Smooth muscle cell (in vitro differentiated cells): Measurements from ENCODE around the gene CHD9NB. TPM values are rescaled to one million over a fixed set of nuclear protein-coding genes. Genes with fewer than 3 reads are reported as not detected.

ENCODE experiments used
- DNase-seq: peaks from one replicate; lab custom pipeline; 2025; ENCODE audit not compliant: unreplicated experiment; lab: John Stamatoyannopoulos, UW
- H2AFZ ChIP-seq: fragments of 200-600 bp; sonication (generic); 2 replicates; pipeline ENCODE4 v1.6.0; 2016; ENCODE audit warnings: antibody characterized with exemption, low read depth, mild to moderate bottlenecking
- H3F3A ChIP-seq: fragments of 200-600 bp; sonication (generic); 2 replicates; pipeline ENCODE4 v1.6.0; 2017; ENCODE audit warnings: antibody characterized with exemption, low read depth
- H3K27ac ChIP-seq: fragments of 200-600 bp; sonication (generic); 2 replicates; pipeline ENCODE4 v1.5.1; 2016; ENCODE audit warnings: low read depth, mild to moderate bottlenecking
- H3K27me3 ChIP-seq: fragments of 200-600 bp; sonication (generic); 2 replicates; pipeline ENCODE4 v1.6.1; 2016; ENCODE audit warnings: low read depth, mild to moderate bottlenecking
- H3K36me3 ChIP-seq: fragments of 200-600 bp; sonication (generic); 2 replicates; pipeline ENCODE4 v1.5.1; 2016; ENCODE audit warnings: low read depth
- H3K4me1 ChIP-seq: fragments of 200-600 bp; sonication (generic); 2 replicates; pipeline ENCODE4 v1.5.1; 2016; ENCODE audit warnings: low read depth
- H3K4me2 ChIP-seq: fragments of 200-600 bp; sonication (generic); 2 replicates; pipeline ENCODE4 v1.6.0; 2016; ENCODE audit warnings: mild to moderate bottlenecking
- H3K4me3 ChIP-seq: fragments of 200-600 bp; sonication (generic); 2 replicates; pipeline ENCODE4 v1.5.1; 2016; ENCODE audit warnings: mild to moderate bottlenecking
- H3K79me2 ChIP-seq: fragments of 200-600 bp; sonication (generic); 2 replicates; pipeline ENCODE4 v1.6.0; 2016; ENCODE audit warnings: low read depth, mild to moderate bottlenecking
- H3K9ac ChIP-seq: fragments of 200-600 bp; sonication (generic); 2 replicates; pipeline ENCODE4 v1.6.0; 2016; ENCODE audit warnings: low read depth
- H3K9me3 ChIP-seq: fragments of 200-600 bp; sonication (generic); replicated peaks from 2 replicates; pipeline ENCODE4 v1.5.1; 2016; ENCODE audit warnings: low read depth
- H4K20me1 ChIP-seq: fragments of 200-600 bp; sonication (generic); 2 replicates; pipeline ENCODE4 v1.6.0; 2016; ENCODE audit warnings: low read depth
- CTCF ChIP-seq: fragments of 200-600 bp; sonication (generic); IDR thresholded peaks from 2 replicates; pipeline ENCODE4 v1.5.1; 2017; ENCODE audit warnings: borderline replicate concordance, mild to moderate bottlenecking, antibody characterized with exemption; ENCODE audit not compliant: insufficient read depth, poor library complexity, severe bottlenecking
- WGBS: methylation state at CpG from one replicate; pipeline ENCODE4 v1.1.7; 2016; ENCODE audit warnings: low lambda C conversion rate; 5-methylcytosine and 5-hydroxymethylcytosine counted together
- polyA plus RNA-seq: library from polyadenylated mRNA; unstranded; fragments of >200 nt; fragmentation: Nextera tagmentation; extraction: Ambion mirVana; gene quantifications from 2 replicates; pipeline ENCODE4 v1.2.1, GENCODE V29; 2016
- total RNA-seq: library from RNA; depleted of rRNA; stranded (reverse); fragments of >200 nt; gene quantifications from 2 replicates; pipeline ENCODE4 v1.2.3, GENCODE V29; 2014

The CHD9NB gene
- total RNA-seq, result not detected in 2 replicates
- polyA plus RNA-seq, result not detected in 2 replicates

- Histone ChIP-seq H3K9me3 (no peaks in the 10 kb centered on the region), H3K27me3 (no peaks in the 10 kb centered on the region), H3K4me2 (peak within 1 kb of the TSS; percentile 82), H3K79me2 (peaks cover 18% of the 10 kb centered on the region), H2AFZ (peak within 1 kb of the TSS; percentile 62), H4K20me1 (no peaks in the 10 kb centered on the region), H3K4me1 (peaks cover 14% of the 10 kb centered on the region), H3K4me3 (no peak within 1 kb of the TSS), H3F3A (peaks cover 11% of the 10 kb centered on the region), H3K36me3 (no peaks in the 10 kb centered on the region), H3K27ac (peak within 1 kb of the TSS; percentile 84), H3K9ac (peak within 1 kb of the TSS; percentile 51)
- TF ChIP-seq CTCF, result no peak
- no peak for DNase-seq
- WGBS, result 69% methylated on average over 2 of the region's 2 CpGs
Measured at GRCh38 chr16:53052519-53053501, at the start of gene CHD9NB. Gene CHD9NB (minus strand): TSS chr16:53052897. CDS start chr16:53044158, 8,739 bp downstream.

- no peak for TF ChIP-seq CTCF
- no peak for DNase-seq
- H3K4me1 ChIP-seq, result peaks cover 14% of the 10 kb centered on the region
- H3K79me2 ChIP-seq, result peaks cover 66% of the 10 kb centered on the region
- H4K20me1 ChIP-seq, result no peaks in the 10 kb centered on the region
- H3K9me3 ChIP-seq, result no peaks in the 10 kb centered on the region
- H3K9ac ChIP-seq, result no peak overlapping the region
- no peak overlapping the region for H3K4me3 ChIP-seq
- no peak overlapping the region for H2AFZ ChIP-seq
- peak overlapping the region; percentile 99 for H3K27ac ChIP-seq
- H3F3A ChIP-seq, result peaks cover 20% of the 10 kb centered on the region
- 90% methylated on average over 1 of the region's 1 CpG for WGBS
- no peaks in the 10 kb centered on the region for H3K36me3 ChIP-seq
- no peak overlapping the region for H3K4me2 ChIP-seq
- H3K27me3 ChIP-seq, result no peaks in the 10 kb centered on the region
Measured at GRCh38 chr16:53100889-53101288, 48.2 kb upstream of the CHD9NB start.

DNA sequence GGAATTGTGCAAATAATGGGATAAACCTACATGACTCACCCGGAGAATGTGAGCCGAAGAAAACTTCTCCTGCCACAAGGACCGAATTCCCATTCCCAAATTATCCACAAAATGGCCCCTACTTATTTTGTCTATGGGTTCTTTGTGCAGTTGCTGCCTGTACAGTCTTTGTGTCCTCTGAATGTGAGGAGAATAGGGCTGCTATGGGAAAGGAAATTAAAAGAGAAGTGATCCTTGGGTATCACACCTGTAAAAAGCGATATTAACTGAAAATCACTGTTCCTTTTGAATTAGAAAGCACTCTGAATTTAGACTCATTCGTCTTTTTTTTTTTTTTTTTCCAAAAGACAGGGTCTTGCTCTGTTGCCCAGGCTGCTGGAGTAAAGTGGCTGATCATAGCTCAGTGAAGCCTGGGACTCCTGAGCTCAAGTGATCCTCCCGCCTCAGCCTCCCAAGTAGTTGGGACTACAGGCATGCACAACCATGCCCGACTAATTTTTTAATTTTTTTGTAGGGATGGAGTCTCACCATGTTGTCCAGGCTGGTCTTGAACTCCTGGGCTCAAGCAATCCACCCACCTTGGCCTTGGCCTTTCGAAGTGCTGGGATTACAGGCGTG, 47.5 kb upstream of the CHD9NB start:
- Histone ChIP-seq H3F3A (peaks cover 20% of the 10 kb centered on the region), H3K9me3 (no peaks in the 10 kb centered on the region), H3K4me3 (peak overlapping the region; percentile 33), H3K4me1 (peaks cover 14% of the 10 kb centered on the region), H3K4me2 (peak overlapping the region; percentile 79), H3K9ac (no peak overlapping the region), H3K27me3 (no peaks in the 10 kb centered on the region), H3K27ac (peak overlapping the region; percentile 99), H3K36me3 (no peaks in the 10 kb centered on the region), H2AFZ (no peak overlapping the region), H3K79me2 (peaks cover 68% of the 10 kb centered on the region), H4K20me1 (no peaks in the 10 kb centered on the region)
- no peak for TF ChIP-seq CTCF
- DNase-seq, result no peak
- WGBS, result 63% methylated on average over 9 of the region's 9 CpGs
